Stimulated activated naive CD8-positive, alpha-beta T cell treated with anti-CD3 and anti-CD28 coated beads, Interleukin-15, Interleukin-2, amounts not matched to agents 100 U/mL and 50 U/mL, for 24 hours (primary cell): Measurements from ENCODE around the gene TRAPPC3.
"Not testable (repeated sequence)": the region's sequence is repeated elsewhere in the genome, so short reads cannot be mapped to it uniquely, and the experiment has no call there.

Source experiments
- ATAC-seq: fragments of 150-1000 bp; cut with Tn5 transposase; one replicate; pipeline ENCODE4 v1.10.0; 2021
- DNase-seq: peaks from one replicate; pipeline ENCODE4 v3.0.0; 2021

TRAPPC3 gene

DNA sequence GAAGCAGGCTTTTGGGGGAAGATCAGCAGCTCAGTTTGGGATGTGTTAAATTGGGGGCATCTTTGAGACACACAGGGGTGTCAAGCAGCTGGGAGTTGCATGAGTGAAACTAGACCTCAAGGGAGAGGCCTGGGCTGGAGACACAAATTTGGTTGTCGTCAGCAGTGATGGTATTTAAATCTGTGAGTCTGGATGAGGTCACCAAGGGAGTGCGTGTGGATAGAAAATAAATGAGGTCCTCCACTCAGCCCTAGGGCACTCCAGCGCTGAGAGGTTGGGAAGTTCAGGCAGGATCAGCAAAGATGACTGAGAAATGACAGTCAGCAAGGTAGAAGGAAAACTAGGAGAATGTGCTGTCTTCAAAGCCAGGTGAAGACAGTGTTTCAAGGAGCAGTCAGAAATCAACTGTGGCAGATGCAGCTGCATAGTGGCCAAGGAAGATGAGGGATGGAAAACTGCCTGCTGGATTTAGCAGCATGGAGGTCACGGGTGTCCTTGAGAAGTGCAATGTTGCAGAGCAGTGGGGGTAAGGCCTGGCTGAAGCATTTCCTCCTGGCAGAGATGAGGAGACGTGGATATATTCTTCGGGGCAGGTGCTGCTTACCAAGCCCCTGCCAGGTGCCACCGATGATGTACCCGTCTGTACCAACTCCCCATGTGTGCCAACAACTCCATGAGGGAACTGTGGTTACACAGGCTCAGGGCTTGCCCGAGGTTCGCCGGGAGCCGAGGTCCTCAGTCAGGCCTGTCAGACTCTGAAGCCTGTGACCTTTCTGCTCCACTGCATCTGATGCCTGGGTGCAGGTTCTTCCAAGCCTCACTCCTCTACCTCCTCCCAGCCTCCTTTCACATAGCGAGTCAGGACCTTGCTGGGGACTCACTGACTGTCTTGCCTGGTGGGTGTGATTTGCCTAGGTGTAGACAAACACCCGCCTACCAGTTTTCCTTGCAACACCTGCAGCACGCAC lies 17.9 kb upstream of the TRAPPC3 start:
- DNase-seq, result no peak
- no peak for ATAC-seq

DNA sequence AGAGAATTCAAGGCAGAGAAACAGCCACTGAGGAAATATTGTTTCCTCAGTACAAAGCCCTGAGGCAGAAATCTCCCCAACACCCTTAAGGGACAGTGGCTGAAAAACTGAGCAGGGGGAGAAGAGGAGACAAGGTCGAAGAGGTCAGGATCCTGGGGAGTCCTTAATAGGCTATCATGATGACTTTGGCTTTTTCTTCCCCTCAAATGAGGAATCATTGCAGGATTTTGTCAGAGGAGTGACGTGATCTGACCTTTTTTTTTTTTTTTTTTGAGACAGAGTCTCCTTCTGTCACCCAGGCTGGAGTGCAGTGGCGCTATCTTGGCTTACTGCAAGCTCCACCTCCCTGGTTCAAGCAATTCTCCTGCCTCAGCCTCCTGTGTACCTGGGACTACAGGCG lies 16.9 kb upstream of the TRAPPC3 start:
- DNase-seq (no peak), ATAC-seq (no peak)

DNA sequence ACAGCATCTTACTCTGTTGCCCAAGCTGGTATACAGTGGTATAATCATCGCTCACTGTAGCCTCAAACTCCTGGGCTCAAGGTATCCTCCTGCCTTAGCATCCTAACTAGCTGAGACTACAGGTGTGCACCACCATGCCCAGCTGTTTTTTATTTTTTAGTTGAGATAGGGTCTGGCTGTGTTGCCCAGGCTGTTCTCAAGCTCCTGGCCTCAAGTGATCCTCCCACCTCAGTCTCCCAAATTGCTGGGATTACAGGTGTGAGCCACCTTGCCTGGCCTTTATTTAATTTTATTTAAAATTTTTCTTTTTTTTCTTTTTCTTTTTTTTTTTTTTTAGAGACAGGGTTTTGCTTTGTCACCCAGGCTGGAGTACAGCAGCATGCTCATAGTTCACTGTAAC lies 15.9 kb upstream of the TRAPPC3 start:
- ATAC-seq (no peak), DNase-seq (no peak)

GRCh38 chr1:36164361-36164760 lies 15.1 kb upstream of the TRAPPC3 start:
- DNase-seq (no peak), ATAC-seq (no peak)

GRCh38 chr1:36163426-36163825 lies 14.1 kb upstream of the TRAPPC3 start:
- DNase-seq (no peak), ATAC-seq (no peak)

GRCh38 chr1:36162680-36163239 lies 13.5 kb upstream of the TRAPPC3 start:
- ATAC-seq, result no peak

DNA sequence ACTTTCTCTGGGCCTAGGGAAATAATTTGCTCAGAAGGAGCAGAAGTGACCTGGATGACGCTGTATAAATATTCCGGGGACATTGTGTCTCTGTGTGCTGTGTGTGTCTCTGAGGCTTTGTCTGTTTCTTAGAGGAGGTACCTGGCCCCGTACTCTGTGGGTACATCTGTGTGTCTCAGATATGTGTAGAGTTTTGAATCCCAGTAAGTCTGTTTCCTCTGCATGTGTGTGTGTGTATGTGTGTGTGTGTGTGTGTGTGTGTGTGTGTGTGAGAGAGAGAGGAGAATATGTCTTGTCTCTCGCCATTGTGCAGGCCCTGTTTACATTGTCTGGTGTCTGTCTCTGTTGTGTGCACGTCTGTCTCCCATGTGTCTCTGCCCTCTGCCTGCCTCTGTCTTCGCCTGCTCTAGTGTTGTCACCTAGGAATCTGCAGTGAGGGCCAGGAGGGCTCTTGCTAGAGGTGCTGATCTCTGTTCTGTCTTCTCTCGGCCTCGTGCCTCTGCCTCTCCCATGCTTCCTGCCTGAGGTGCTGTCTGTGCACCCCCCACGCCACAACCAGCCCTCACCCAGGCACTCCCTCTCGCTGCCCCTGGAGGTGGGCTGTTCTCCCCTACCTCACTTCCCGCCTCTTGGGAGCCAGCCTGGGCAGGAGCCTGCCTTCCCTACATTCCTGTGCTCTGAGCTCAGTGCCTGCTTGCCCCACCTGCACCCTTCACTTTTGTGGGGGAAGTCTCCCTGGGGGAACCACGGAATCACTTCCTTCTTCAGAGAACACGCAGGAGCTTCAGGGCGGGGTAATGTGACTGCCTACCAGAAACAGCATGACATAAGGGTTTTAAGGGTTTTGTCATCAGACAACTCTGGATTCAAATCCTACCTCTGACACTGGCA lies 12.6 kb upstream of the TRAPPC3 start:
- DNase-seq, result peak; percentile 37

More at GRCh38 chr1:36162680-36163239, 13.5 kb upstream of the TRAPPC3 start:
- DNase-seq, result no peak

GRCh38 chr1:36160949-36161485 lies 11.7 kb upstream of the TRAPPC3 start:
- ATAC-seq, result peak; percentile 64
- DNase-seq, result peak; percentile 79

More for the DNA sequence above, 12.6 kb upstream of the TRAPPC3 start:
- peak; percentile 11 for ATAC-seq

DNA sequence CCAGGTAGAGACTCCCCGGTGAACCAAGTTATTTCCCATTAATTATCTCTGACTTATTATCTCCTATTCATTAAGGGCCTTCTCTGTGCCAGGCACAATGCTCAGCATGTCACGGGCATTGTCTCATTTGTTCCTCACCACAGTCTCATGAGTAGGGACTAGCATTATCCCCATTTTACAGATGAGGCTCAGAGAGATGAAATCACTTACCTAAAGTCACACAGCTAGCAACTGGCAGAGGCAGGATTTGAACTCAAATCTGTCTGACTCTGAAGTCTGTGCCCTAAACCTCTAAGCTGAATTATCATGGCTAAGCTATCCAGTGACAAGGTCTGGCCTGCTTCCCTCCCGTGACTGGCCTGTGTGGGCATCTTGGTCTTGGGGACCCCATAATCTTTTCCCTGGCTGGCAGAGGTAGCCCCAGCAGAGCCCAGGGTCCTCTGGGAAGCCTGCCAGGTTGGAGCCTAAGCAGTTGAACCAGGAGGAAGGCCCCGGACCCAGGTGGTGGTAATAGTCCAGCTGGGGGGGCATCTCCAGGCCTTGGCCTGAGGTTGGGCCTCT lies 11.2 kb upstream of the TRAPPC3 start:
- ATAC-seq (peak; percentile 0), DNase-seq (no peak)

GRCh38 chr1:36159614-36160387 lies 10.5 kb upstream of the TRAPPC3 start:
- DNase-seq, result no peak
- ATAC-seq, result no peak

- DNase-seq, ATAC-seq: not testable (repeated sequence)
Observed at GRCh38 chr1:36158827-36159252, 9.6 kb upstream of the TRAPPC3 start.

DNA sequence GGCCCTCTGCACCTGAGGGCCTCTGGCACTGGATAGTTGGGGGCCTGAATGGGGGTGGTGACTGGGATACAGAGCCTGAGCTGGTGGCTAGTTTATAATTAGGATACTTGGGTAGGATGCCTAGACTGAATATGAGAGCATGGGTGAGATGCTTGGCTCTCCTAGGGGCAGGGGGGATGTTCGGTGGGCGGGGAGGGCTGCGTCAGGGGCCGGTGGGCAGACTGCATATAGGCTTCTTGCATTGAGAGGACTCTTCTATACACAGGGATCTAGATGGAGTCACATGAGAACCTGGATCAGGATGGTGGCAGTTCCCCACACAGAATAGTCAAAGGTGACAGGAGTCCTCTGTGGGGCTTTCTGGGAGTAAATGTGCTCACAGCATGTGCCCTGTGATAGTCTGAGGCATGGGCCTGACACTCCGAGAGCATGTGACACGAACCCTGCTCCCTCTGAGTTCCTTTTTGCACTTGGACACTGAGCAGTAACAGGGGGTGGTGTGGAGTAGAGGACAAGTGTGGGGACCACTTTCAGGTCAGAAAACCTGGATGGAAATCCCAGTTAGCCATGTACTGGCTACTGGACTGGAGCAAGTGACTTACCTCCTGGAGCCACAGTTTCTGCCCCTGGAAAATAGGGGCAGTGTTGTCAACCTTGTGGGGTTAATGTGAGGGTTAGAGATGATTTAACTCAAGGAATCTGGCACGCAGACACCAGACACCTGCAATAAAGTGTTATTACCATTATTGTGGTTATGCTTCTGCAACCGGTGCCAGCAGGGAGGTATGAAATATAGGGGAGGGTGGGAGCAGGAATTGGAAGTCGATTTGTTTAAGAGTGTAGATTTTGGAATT lies 8.9 kb upstream of the TRAPPC3 start:
- DNase-seq, result no peak

GRCh38 chr1:36157115-36157903 lies 8.0 kb upstream of the TRAPPC3 start:
- peak; percentile 35 for DNase-seq
- ATAC-seq, result no peak

More for the DNA sequence above, 8.9 kb upstream of the TRAPPC3 start:
- no peak for ATAC-seq

GRCh38 chr1:36156329-36157114 lies 7.2 kb upstream of the TRAPPC3 start:
- DNase-seq, result peak; percentile 75
- peak; percentile 9 for ATAC-seq

- DNase-seq (peak; percentile 89), ATAC-seq (peak; percentile 63)
Observed at GRCh38 chr1:36155408-36156328, 6.4 kb upstream of the TRAPPC3 start, which contains the start of gene MAP7D1. TSS of gene MAP7D1 (plus strand) at chr1:36156160. CDS start at chr1:36156418, 258 bp downstream.

- no peak for ATAC-seq
- DNase-seq, result no peak
Observed at GRCh38 chr1:36154765-36155407, 5.6 kb upstream of the TRAPPC3 start.
